ENCODE data around the gene NRBF2.
"Not testable (repeated sequence)": the region's sequence is repeated elsewhere in the genome, so short reads cannot be mapped to it uniquely, and the experiment has no call there.

Gene NRBF2

DNA sequence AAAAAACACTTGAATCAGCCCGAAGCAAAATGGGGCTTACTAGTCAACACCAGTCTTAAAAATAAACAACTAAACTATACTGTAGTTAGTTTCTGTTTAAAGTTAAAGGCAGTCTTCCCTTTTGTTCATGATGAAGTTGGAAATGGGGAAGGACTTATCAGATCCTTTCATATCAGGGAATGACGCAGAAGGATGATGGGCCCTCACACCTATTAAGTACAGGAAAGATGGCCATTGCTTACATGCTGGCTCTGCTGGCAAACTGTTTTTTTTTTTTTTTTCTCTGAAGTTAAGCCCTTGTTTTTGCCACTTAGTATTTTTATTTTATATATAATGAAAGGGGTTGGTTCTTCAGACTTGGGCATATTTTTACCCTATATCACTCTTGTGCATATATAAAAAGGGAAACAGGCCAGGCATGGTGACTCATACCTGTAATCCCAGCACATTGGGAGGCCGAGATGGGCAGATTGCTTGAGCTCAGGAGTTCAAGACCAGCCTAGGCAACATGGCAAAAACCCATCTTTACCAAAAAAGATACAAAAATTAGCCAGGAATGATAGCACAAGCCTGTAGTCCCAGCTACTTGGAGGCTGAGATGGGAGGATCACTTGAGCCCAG, 16.6 kb upstream of the NRBF2 start:
- in situ Hi-C loops (cut with MboI; ENCODE audit: low sequenced_read_pairs), result no loop called here

DNA sequence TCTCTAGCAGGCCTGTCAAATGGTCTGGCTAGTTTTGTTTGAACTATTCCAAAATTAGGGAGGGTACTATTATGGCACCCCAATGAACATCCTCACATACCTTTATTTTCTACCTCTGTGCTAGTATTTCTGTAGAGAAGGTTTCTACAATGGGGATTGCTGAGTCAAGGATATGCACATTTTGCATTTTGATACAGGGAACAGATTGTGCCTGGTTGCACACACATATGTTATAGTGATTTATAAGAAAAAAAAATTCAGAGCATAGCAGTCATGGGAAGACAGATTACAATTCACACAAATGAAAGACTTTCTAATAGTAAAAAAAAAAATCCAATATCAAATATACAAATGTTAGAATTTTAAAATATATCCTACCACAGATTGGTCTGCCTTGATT, 14.1 kb upstream of the NRBF2 start:
- in situ Hi-C loops (cut with MboI; ENCODE audit: low sequenced_read_pairs), result no loop called here

DNA sequence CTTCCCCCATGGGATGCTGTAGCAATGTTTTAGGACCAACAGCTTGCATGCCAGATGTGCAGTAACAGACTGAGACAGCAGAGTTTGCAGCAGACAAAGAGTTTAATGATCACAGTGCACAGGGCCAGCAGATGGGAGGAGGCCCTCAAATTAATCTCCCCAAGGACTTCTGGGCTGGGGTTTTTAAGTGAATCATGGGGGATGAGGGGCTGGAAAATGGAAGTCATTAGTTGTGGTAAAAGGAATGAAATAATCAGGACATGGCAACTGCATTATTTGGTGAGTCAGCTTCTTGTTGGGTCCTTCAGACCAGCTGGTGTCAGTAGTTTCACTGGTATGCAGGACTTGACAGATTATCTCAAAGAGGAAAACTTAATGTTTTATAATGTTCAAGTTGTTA, 12.6 kb upstream of the NRBF2 start:
- in situ Hi-C loops (cut with MboI; ENCODE audit: low sequenced_read_pairs), result no loop called here

DNA sequence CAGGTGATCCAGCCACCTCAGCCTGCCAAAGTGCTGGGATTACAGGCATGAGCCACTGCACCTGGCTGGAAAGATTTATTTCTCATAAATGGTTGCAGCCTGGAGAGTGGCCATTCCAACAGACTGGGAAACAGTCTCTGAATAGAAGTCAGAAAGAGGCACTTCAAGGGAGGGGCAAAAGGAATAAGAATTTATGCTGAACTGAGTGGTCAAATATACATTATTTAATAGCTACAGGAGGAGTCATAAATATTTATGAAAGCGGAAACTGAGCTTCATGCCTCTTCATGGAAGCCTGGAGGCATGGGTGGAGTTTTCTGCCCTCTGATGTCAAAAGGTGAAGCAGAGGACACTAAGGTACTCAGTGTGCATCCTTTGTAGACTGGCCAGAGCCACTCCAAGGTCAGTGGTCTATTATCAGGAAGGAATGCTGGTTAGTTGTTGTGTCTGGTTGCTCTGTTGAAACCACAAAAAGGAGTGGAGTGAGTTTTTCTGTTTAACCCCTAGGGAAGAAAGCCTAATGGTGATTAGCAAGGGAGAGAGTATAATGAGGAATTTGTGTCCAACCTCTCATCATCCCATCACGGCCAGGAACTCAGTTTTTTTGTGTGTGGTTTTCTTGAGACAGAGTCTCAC, 9.3 kb upstream of the NRBF2 start:
- in situ Hi-C loops (cut with MboI; ENCODE audit: low sequenced_read_pairs), result no loop called here

DNA sequence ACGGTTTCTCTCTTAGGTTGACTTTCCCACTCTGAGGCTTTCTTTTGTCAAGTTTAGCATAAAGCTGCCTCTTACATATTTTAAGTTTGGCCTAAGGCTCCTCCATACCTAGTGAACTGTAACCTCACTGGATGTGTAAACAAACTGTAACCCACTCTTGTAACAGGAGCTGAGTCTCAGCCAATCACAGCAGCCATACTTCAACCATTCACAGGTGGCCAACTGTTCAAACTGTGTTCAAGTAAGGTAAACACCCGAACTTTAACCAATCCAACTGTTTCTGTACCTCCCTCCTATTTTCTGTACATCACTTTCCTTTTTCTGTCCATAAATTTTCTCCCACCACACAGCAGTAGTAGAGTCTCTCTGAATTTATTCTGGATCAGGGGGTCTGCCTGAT, 7.7 kb upstream of the NRBF2 start:
- in situ Hi-C loops (cut with MboI; ENCODE audit: low sequenced_read_pairs), result no loop called here

DNA sequence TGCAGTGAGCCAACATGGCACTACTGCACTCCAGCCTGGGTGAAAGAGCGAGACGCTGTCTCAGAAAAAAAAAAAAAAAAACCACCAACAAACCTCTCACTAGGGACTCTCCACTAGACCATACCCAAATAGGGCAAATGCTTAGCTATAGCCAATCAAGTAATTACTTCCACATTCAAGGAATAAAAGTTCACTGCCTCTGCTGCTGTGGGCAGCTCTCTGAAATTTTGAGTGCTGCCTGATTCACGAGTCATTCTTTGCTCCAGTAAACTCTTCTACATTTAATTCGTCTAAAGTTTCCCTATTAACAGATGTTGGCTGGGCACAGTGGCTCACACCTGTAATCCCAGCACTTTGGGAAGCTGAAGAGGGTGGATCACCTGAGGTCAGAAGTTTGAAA, 4.7 kb upstream of the NRBF2 start:
- in situ Hi-C loops (cut with MboI; ENCODE audit: low sequenced_read_pairs), result no loop called here

DNA sequence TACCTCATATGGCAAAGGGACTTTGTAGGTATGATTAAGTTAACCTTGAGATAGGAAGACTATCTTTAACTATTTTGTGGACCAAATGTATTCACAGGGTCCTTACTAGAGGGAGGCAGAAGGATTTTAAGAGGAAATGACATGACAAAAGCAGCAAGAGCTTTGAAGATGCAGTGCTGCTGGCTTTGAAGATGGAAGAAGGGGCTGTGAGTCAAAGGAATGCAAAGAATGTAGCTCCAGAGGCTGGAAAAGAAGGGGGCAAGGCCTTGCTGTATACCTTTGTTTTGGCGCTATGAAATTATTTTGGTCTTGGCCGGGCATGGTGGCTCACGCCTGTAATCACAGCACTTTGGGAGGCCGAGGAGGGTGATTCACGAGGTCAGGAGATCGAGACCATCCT, 3.2 kb upstream of the NRBF2 start:
- in situ Hi-C loops (cut with MboI; ENCODE audit: low sequenced_read_pairs), result no loop called here

DNA sequence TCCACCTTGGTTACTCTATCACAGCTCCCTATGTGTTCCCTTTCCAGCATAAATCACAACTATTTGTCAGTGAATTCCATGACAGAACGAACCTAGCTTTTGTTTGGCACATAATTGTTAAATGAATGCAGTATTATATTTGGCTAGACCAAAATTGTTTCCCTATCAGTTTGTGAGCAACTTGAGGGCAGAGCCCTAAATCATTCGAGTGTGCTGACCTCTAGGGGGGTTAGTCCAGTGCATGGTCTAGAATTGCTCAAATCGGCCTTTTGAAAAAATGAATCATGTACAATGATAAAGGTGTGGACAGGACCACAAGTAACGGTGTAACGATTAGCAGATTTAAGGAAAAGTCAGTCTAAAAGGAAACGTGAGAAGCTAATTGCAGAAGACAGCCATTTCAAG, 475 bp upstream of the NRBF2 start:
- in situ Hi-C loops (cut with MboI; ENCODE audit: low sequenced_read_pairs), result no loop called here

DNA sequence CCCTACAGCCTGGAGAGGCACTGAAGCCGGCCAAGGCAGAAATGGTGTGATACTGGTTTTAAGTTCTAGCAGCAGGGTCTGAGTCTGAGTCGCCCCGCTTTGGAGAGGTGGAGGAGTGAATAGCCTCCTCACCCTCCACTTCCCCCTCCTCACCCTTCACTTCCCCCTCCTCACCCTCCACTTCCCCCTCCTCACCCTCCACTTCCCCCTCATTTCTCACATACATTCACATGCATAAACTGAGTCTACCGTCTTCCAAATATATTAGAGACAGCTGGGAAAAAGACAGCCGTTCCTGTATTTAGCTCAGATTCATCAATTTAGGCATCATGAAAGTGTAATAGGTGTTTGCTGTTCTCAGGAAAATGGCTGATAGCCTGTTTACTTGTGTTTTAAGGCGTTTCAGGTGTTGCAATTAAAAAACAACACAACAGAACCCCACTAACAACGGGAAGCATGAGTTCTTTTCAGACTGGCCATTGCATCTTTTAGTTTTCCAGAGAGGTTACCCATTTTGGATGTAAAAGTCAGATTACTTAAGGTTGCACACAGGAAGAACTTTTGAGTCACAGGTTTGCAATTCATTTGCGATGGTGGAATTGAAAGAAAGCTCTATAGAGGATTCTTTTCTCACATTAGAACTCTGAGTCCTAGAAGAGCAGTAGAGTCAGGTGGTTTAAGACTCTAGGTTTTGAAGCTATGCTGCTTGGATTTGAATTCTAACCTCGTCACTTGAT, 861 bp downstream of the NRBF2 start:
- in situ Hi-C loops (cut with MboI; ENCODE audit: low sequenced_read_pairs), result no loop called here

DNA sequence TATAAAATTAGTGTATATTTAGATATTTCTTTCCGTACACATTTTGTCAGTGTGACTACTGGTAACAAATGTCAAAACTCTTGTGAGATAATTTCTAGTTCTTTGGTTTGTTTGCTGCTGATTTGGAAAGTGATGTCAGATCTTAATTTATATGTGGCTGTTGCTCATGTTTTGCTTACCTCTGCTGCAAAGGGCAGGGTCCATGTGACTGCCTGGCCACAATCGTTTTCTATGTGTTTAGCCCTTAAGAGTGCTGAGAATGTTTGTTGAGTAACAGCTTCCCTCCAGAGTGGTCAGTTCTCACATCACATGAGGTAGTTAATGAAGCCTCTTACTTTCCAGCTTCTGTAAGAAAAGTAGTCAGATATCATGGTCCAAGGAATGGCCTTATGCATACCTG, 4.2 kb downstream of the NRBF2 start:
- in situ Hi-C loops (cut with MboI; ENCODE audit: low sequenced_read_pairs), result no loop called here

DNA sequence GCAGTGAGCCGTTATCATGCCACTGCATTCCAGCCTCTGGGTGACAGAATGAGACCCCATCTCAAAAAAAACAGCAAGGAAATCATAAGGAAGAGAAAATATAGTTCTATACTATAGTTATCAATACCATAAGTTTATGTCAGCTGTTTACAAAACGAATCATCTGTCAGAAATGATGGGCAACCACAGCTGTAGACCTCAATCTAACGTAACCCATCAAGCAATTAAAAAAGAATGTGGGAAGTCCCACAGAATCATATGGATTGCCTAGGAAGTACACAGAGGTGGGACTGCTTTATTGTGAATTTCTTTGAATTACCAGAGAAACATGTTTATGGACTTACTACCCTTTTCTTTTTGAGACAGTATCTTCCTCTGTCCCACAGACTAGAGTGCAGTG, 6.9 kb downstream of the NRBF2 start:
- in situ Hi-C loops (cut with MboI; ENCODE audit: low sequenced_read_pairs), result no loop called here

DNA sequence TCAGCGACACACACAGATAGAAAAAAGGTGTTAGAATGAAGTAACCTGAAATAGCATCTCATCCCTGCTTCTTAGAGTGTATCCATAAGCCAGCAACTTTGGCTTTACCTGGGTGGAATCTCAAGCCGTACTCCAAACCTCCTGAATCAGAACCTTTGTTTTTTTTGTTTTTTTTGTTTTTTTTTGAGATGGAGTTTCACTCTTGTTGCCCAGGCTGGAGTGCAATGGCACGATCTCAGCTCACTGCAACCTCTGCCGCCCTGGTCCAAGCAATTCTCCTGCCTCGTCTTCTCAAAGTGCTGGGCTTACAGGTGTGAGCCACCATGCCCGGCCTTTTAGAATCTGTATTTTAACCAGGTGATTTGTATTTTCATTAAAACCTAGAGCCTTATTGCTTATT, 9.0 kb downstream of the NRBF2 start:
- in situ Hi-C loops (cut with MboI; ENCODE audit: low sequenced_read_pairs), result no loop called here

DNA sequence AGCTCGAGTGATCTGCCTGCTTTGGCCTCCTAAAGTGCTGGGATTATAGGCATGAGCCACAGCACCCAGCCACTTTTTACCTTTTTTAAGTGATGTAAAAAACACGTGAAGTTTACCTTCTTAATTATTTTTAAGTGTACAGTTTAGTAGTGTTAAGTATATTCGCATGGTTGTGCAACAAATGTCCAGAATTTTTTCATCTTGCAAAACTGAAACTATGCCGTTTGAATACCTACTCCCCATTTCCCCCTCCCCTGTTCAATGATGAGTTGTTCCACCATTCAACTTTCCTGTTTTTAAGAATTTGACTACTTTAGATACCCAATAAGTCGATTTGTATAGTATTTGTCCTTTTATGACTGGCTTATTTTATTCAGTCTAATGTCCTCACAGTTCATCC, 10.9 kb downstream of the NRBF2 start:
- in situ Hi-C loops (cut with MboI; ENCODE audit: low sequenced_read_pairs), result no loop called here

DNA sequence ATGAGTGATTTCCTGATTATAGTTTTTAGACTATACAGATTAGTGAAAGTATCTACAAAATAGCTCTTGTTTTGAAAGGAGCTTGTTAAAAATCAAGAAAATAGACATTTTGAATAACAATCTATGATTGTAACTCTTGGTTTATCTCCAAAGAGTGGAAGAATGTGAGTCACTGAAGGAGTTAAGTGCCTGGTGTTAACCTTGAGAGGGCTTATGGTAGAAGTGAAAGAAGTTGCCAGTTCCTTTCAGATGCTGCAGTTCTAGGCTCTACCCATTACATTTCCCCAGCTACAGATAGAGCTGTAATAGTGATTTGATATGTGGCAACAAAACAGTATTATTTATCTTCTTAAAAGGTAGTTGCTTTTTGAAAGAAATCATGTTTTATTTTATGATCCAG, 12.7 kb downstream of the NRBF2 start:
- in situ Hi-C loops (cut with MboI; ENCODE audit: low sequenced_read_pairs), result no loop called here

DNA sequence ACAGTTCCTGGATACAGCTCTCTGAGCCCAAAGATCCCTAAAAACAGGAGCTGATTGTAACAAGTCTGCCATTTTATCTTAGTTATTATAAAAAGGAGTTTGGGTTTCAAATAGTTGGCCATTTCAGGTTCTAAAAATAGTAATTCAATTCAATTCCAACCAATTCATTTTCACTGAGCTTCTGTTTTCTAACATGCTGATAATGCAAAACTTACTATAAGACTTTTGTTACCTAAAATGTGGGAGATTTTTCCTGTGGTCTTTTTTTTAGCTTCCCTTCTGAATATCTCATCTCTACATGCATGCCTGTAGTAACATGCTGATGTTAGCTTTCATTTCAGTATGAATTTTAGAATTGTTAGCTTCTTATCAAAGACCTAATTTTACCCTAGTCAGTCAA, 13.4 kb downstream of the NRBF2 start:
- in situ Hi-C loops (cut with MboI; ENCODE audit: low sequenced_read_pairs), result no loop called here

DNA sequence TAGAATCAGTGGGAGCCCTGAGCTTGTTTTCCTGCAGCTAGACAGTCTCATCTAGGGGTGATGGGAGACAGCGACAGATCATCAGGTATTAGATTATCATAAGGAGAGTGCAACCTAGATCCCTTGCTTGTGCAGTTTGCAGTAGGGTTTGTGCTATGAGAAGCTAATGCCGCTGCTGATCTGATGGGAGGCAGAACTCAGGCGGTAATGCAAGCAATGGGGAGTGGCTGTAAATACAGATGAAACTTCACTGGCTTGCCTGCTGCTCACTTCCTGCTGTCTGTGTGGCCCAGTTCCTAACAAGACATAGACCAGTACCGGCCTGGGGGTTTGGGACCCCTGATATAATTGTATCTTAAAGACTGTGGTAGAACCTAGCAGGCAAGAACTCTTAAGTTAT, 17.6 kb downstream of the NRBF2 start:
- in situ Hi-C loops (cut with MboI; ENCODE audit: low sequenced_read_pairs), result no loop called here

DNA sequence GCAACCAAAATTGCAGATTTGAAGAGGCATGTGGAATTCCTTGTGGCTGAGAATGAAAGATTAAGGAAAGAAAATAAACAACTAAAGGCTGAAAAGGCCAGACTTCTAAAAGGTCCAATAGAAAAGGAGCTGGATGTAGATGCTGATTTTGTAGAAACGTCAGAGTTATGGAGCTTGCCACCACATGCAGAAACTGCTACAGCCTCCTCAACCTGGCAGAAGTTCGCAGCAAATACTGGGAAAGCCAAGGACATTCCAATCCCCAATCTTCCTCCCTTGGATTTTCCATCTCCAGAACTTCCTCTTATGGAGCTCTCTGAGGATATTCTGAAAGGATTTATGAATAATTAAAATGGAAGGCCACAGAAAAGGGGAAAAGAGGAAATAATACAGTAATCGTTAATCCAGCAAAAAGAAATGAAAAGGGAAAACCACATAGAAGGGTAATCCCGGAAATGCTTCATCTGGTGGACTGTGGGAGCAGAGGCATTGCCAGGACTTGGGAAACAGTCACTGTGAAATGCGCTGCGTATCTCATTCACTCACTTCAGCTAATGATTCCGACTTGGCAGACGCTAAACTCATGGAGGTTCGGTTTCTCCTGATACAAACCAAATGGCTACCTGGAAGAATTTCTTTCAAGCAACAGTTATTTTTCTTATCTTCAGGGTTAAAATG, 20.9 kb downstream of the NRBF2 start:
- in situ Hi-C loops (cut with MboI; ENCODE audit: low sequenced_read_pairs), result not testable (repeated sequence)

DNA sequence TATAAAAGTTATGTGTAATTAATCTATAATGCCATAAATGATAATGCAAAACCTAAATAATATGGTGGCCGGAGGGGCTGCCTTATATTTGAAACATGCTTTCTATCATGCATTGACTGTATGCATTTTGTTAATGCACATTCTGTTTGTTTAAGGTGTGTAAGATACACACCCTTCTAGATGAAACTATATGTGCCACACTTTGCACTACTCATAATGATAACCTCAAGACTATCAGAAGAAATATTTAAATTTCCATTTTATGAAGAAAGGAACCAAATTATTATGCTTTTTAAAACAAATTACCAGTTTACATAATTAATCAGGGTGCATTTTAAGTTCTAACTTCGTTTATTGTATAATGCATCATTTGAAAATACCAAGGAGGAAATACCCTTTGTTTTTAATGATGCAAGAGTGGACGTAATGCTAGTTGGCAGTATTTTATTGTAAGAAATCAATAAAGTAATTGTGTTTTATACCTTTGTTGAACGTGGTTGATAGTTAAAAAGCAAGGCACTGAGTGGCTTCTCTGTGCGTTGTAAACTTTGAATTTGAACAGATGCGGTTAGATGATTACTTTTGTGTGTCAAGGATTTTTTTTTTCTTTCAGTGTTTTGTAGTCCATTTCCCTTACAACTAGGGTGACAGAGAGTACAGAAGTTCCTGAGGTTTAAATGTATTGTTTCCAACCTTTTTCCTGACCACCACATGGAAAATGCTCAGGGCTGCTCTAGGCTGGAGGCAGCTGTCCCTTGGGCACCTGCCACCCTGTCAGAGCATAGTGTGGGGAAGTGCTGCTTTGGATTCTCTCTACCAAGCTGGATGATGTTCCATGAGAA, 21.6 kb downstream of the NRBF2 start:
- in situ Hi-C loops (cut with MboI; ENCODE audit: low sequenced_read_pairs), result no loop called here

DNA sequence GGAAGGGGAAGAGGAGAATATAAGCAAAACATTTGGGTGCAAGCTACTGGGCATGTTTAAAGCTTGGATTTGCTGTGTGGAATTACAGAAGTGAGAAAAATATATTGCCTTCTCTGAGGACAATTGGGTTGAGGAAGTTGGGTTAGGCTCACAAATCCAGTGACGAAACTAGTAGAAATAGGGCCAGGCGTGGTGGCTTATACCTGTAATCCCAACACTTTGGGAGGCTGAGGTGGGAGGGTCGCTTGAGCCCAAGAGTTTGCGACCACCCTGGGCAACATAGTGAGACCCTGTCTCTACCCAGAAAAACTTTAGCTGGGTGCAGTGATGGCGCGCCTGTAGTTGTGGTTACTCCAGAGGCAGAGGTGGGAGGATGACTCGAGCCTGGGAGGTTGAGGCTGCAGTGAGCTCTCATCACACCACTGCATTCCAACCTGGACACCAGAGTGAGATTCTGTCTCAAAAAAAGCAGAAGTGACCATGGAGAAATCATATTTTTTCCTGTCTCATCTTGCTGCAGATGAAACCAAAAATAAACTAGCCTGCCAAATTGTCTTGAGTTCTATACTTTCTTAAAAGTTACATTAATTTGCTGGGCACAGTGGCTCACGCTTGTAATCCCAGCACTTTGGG, 22.4 kb downstream of the NRBF2 start:
- in situ Hi-C loops (cut with MboI; ENCODE audit: low sequenced_read_pairs), result no loop called here

DNA sequence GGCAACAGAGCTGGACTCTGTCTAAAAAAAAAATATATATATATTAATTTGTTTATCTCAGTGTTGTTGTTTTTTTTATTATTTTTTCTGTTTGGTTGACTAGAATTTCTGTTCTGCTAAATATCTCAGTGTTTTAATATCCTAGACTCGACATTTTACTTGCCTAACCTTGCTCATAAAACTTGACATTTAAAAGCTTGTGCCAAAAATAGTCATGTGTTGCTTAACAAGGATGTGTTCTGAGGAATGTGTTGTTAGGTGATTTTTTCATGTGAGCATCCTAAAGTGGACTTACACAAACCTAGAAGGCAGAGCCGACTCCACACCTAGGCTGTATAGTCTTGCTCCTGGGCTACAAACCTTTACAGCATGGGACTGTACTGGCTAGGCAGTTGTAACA, 23.1 kb downstream of the NRBF2 start:
- in situ Hi-C loops (cut with MboI; ENCODE audit: low sequenced_read_pairs), result no loop called here

All from hTERT RPE-1 (cell line).